HepG2 (cell line): Measurements from ENCODE around the gene SLCO3A1. TPM values are rescaled to one million over a fixed set of nuclear protein-coding genes. Genes with fewer than 3 reads are reported as not detected.

Source experiments
- ATAC-seq: fragments of 200-7000 bp; cut with Tn5 transposase; 3 replicates; pipeline ENCODE4 v1.9.1; 2020; ENCODE audit warnings: mild to moderate bottlenecking, moderate library complexity
- BruUV-seq: library from RNA; stranded (reverse); fragments of 400-500 nt; replicated peaks from 2 replicates; lab custom pipeline; 2021; lab: Mats Ljungman, UMichigan
- CTCF ChIA-PET: fragments of 300-600 bp; formaldehyde crosslinking; extraction: SDS; loops from one replicate; lab custom pipeline; 2021; ENCODE audit warnings: low total read pairs, inconsistent platforms, low intra/inter-chr PET ratio; lab: Yijun Ruan, JAX
- POLR2A ChIA-PET: fragments of 350-600 bp; sonication (Branson Sonifier 250); formaldehyde crosslinking; loops from one replicate; lab custom pipeline; 2020; ENCODE audit warnings: antibody characterized with exemption, inconsistent platforms; lab: Yijun Ruan, JAX
- DNase-seq: peaks from one replicate; pipeline ENCODE4 v3.0.0-alpha.2; 2015; ENCODE audit warnings: low spot score
- FAIRE-seq: peaks from 3 replicates; lab custom pipeline; 2011; peaks lifted over from hg19 to GRCh38; lab: Jason Lieb, UNC
- H2AFZ ChIP-seq: one replicate; pipeline ENCODE4 v1.6.1; 2011; ENCODE audit warnings: low read length, inconsistent platforms
- H3K27ac ChIP-seq: fragments of 300-600 bp; 3 replicates; pipeline ENCODE4 v1.8.0; 2011; ENCODE audit warnings: mixed run types, mild to moderate bottlenecking, mixed read lengths, low read length, inconsistent platforms; ENCODE audit not compliant: insufficient read depth; ENCODE audit errors: extremely low read length
- H3K27me3 ChIP-seq, 2 experiments: fragments of 200-600 bp in 1 of 2; 2 replicates in 1 of 2; 3 replicates in 1 of 2; pipeline versions ENCODE4 v1.6.0 to v1.8.0; 2011; ENCODE audit warnings: low read length in 2 of 2, mild to moderate bottlenecking in 2 of 2, moderate library complexity in 2 of 2, inconsistent platforms in 1 of 2; ENCODE audit not compliant: insufficient read depth in 2 of 2, control insufficient read depth in 1 of 2
- H3K36me3 ChIP-seq, 2 experiments: fragments of 200-600 bp in 1 of 2; replicated peaks in 1 of 2; 2 replicates in 1 of 2; 3 replicates in 1 of 2; pipeline versions ENCODE4 v1.5.1 to v1.8.0; 2011; ENCODE audit warnings: low read length in 2 of 2, inconsistent platforms in 1 of 2; ENCODE audit not compliant: insufficient read depth in 2 of 2, control insufficient read depth in 1 of 2
- H3K4me1 ChIP-seq: 2 replicates; pipeline ENCODE4 v1.5.1; 2012; ENCODE audit warnings: low read length, inconsistent platforms; ENCODE audit not compliant: insufficient read depth
- H3K4me2 ChIP-seq: 2 replicates; pipeline ENCODE4 v1.6.0; 2011; ENCODE audit warnings: low read depth, low read length, inconsistent platforms
- H3K4me3 ChIP-seq, 3 experiments: fragments of 200-600 bp in 1 of 3; sonication (generic), shearing (Covaris generic) in 1 of 3; replicated peaks in 1 of 3; 2 replicates each; pipeline ENCODE4 v1.5.1; 2011 to 2016; ENCODE audit warnings: low read length in 3 of 3, inconsistent platforms in 2 of 3, low read depth in 2 of 3, mild to moderate bottlenecking in 2 of 3, control low read depth in 1 of 3, mixed read lengths in 1 of 3; ENCODE audit not compliant: insufficient read depth in 1 of 3
- H3K79me2 ChIP-seq: one replicate; pipeline ENCODE4 v1.6.1; 2011; ENCODE audit warnings: low read length, inconsistent platforms; ENCODE audit not compliant: insufficient read depth
- H3K9ac ChIP-seq: 2 replicates; pipeline ENCODE4 v1.6.0; 2011; ENCODE audit warnings: mild to moderate bottlenecking, low read depth, low read length, inconsistent platforms; ENCODE audit not compliant: insufficient read depth
- H3K9me3 ChIP-seq: 2 replicates; pipeline ENCODE4 v1.5.1; 2012; ENCODE audit warnings: mild to moderate bottlenecking, low read length
- H4K20me1 ChIP-seq: 2 replicates; pipeline ENCODE4 v1.6.0; 2011; ENCODE audit warnings: inconsistent platforms, mild to moderate bottlenecking, low read length, moderate library complexity; ENCODE audit not compliant: insufficient read depth
- AGO1 ChIP-seq: fragments of 200-400 bp; formaldehyde crosslinking; IDR thresholded peaks from 2 replicates; pipeline ENCODE4 v1.6.1; 2017; ENCODE audit warnings: mild to moderate bottlenecking, low read depth, low read length, moderate library complexity; ENCODE audit not compliant: poor library complexity, severe bottlenecking
- E2F2 ChIP-seq: sonication (generic); formaldehyde crosslinking; IDR thresholded peaks from 2 replicates; pipeline ENCODE4 v1.4.0; 2020; ENCODE audit warnings: missing genetic modification reagents, borderline replicate concordance
- EHMT2 ChIP-seq: fragments of 200-600 bp; sonication (generic); IDR thresholded peaks from 2 replicates; pipeline ENCODE4 v1.7.0; 2017; ENCODE audit warnings: antibody characterized with exemption, low read depth, low read length, borderline replicate concordance
- NFRKB ChIP-seq: fragments of 450-650 bp; IDR thresholded peaks from 2 replicates; pipeline ENCODE4 v1.6.1; 2017
- PHF8 ChIP-seq: sonication (generic); formaldehyde crosslinking; IDR thresholded peaks from 2 replicates; pipeline ENCODE4 v1.5.0; 2020; ENCODE audit warnings: missing genetic modification reagents
- SIX4 ChIP-seq: sonication (generic); formaldehyde crosslinking; IDR thresholded peaks from 2 replicates; pipeline ENCODE4 v1.4.0; 2020; ENCODE audit warnings: missing genetic modification reagents
- ZBTB34 ChIP-seq: sonication (generic); formaldehyde crosslinking; IDR thresholded peaks from 2 replicates; pipeline ENCODE4 v1.8.0; 2022; ENCODE audit warnings: mild to moderate bottlenecking, missing genetic modification reagents
- ZKSCAN5 ChIP-seq: sonication (generic); formaldehyde crosslinking; IDR thresholded peaks from 2 replicates; pipeline ENCODE4 v1.5.1; 2020; ENCODE audit warnings: mild to moderate bottlenecking, missing genetic modification reagents
- ZNF382 ChIP-seq: sonication (generic); formaldehyde crosslinking; IDR thresholded peaks from 2 replicates; pipeline ENCODE4 v1.5.0; 2020; ENCODE audit warnings: missing genetic modification reagents, mild to moderate bottlenecking, borderline replicate concordance
- WGBS: methylation state at CpG from one replicate; pipeline ENCODE4 v1.1.6; 2017; ENCODE audit warnings: low lambda C conversion rate; 5-methylcytosine and 5-hydroxymethylcytosine counted together
- in situ Hi-C: cut with HindIII; loops from 2 replicates; pipeline ENCODE4 v1.10.0; 2017; ENCODE audit warnings: low pct_unique_long_range_greater_than_20kb; ENCODE audit not compliant: extremely low pct_ligation_motif_present
- intact Hi-C: fragments of 100-400 bp; cut with micrococcal nuclease; formaldehyde crosslinking; loops from one replicate; pipeline ENCODE4 v1.10.0; 2022; ENCODE audit not compliant: unreplicated experiment
- polyA plus RNA-seq, 8 experiments: library from polyadenylated mRNA; depleted of rRNA in 3 of 8; stranded (reverse) in 7 of 8; unstranded in 1 of 8; fragments of >200 nt; fragmentation: Illumina TruSeq in 4 of 8; extraction: Trizol in 4 of 8; gene quantifications; 2 replicates each; pipeline versions ENCODE4 v1.2.1 to v1.2.3, GENCODE V29; 2011 to 2016; ENCODE audit warnings: low read depth in 4 of 8, missing spikeins in 1 of 8, mixed read lengths in 1 of 8; ENCODE audit not compliant: insufficient read depth in 1 of 8
- total RNA-seq, 5 experiments: library from RNA; depleted of rRNA; stranded (reverse); fragments of >200 nt; fragmentation: Illumina TruSeq; extraction: Trizol; gene quantifications; 2 replicates each; pipeline ENCODE4 v1.2.3, GENCODE V29; 2016; ENCODE audit warnings: low read depth in 1 of 5

SLCO3A1 gene
- total and polyA plus RNA-seq, 2 of the 13 experiments (the other 11 are each of a cell fraction or from before 2014, with no cell fraction given), result 0.02 TPM; not detected in 1

- H3K4me2 ChIP-seq, result no peak overlapping the region
- intact Hi-C loops (loop anchor here (10.0 kb wide), 1 partner anchor 230 kb away; no protein-coding TSS in a partner anchor), in situ Hi-C loops (loop anchor here (10.0 kb wide), 1 partner anchor 550 kb away; no protein-coding TSS in a partner anchor)
- no peak overlapping the region for H3K4me3 ChIP-seq
- no peaks in the 10 kb centered on the region for H3K36me3 ChIP-seq
- TF ChIP-seq NFRKB (no peak), ZBTB34 (no peak), AGO1 (no peak), E2F2 (CRISPR knock-in tag) (no peak), SIX4 (no peak), PHF8 (CRISPR knock-in tag) (no peak), ZKSCAN5 (CRISPR knock-in tag) (no peak), ZNF382 (CRISPR knock-in tag) (no peak), EHMT2 (no peak)
- H3K9me3 ChIP-seq, result no peaks in the 10 kb centered on the region
- no peak overlapping the region for H3K9ac ChIP-seq
- H3K4me1 ChIP-seq, result no peaks in the 10 kb centered on the region
- FAIRE-seq (no peak), DNase-seq (no peak), ATAC-seq (no peak)
- no peak overlapping the region for H3K27ac ChIP-seq
- no peak overlapping the region for H2AFZ ChIP-seq
- ChIA-PET CTCF (no interaction called here), POLR2A (no interaction called here)
- BruUV-seq, result no TSS peak
- no peaks in the 10 kb centered on the region for H4K20me1 ChIP-seq
- WGBS, result 20% methylated on average over 6 of the region's 6 CpGs
- peaks cover 4 to 45% of the 10 kb centered on the region in 2 experiments; a peak in 4 of 5 replicates for H3K27me3 ChIP-seq
- H3K79me2 ChIP-seq, result no peaks in the 10 kb centered on the region
These were observed 1.7 kb downstream of the SLCO3A1 start for GRCh38 chr15:91855241-91855640.
